ENCODE measurements around the gene EVA1B. TPM values are rescaled to one million over a fixed set of nuclear protein-coding genes. Genes with fewer than 3 reads are reported as not detected.
A peak's percentile ranks its signal among the peaks of the same experiment; 100 is the strongest.

The EVA1B gene
- total and polyA plus RNA-seq, 2 of the 4 experiments (the other 2 are of a cell fraction): 49.8 to 64.6 TPM

GRCh38 chr1:36372617-36373016 is 49.2 kb upstream of the EVA1B start:
- Histone ChIP-seq H3K9me3 (ENCODE audit: control insufficient read depth, insufficient read depth, low read length) (no peaks in the 10 kb centered on the region), H2AFZ (replicated peaks; ENCODE audit: low read length, poor library complexity) (no peak overlapping the region), H3K14ac (replicated peaks; ENCODE audit: low read depth, low read length) (peak overlapping the region; percentile 48), H3K4me1 (ENCODE audit: control insufficient read depth, insufficient read depth, low read length) (peaks cover 25% of the 10 kb centered on the region), H3K27ac (ENCODE audit: insufficient read depth, low read length) (peak overlapping the region; percentile 56), H4K8ac (ENCODE audit: low read depth in 2 of 2, low read length in 2 of 2) (peak overlapping the region; percentile 25 to 26), H2BK120ac (ENCODE audit: low read depth, low read length) (peak overlapping the region; percentile 75), H3K9ac (ENCODE audit: low read depth, low read length) (peak overlapping the region; percentile 32; the same call in 1 of the 2 replicates), H3K4ac (ENCODE audit: low read depth, low read length) (peak overlapping the region; percentile 75), H2AK9ac (replicated peaks; ENCODE audit: low read depth, low read length, poor library complexity) (peak overlapping the region; percentile 98), H2BK5ac (ENCODE audit: low read depth, low read length, poor library complexity, severe bottlenecking) (peak overlapping the region; percentile 93), H3K4me3 (ENCODE audit: insufficient read depth, low read depth, low read length) (no peak overlapping the region), H4K5ac (ENCODE audit: low read depth, low read length) (peak overlapping the region; percentile 24), H3K36me3 (ENCODE audit: control insufficient read depth, insufficient read depth, low read length) (peaks cover 7% of the 10 kb centered on the region), H2BK20ac (ENCODE audit: low read depth, low read length) (peak overlapping the region; percentile 56), H3K23ac (ENCODE audit: low read depth, low read length) (peak overlapping the region; percentile 73), H4K20me1 (ENCODE audit: insufficient read depth, low read length) (peaks cover 27% of the 10 kb centered on the region), H3K27me3 (ENCODE audit: control insufficient read depth, insufficient read depth, low read length) (no peaks in the 10 kb centered on the region), H3K4me2 (ENCODE audit: low read depth, low read length) (no peak overlapping the region), H4K91ac (ENCODE audit: insufficient read depth, low read depth, low read length) (peak overlapping the region; percentile 90), H2BK15ac (ENCODE audit: low read depth, low read length) (peak overlapping the region; percentile 97; the same call in 2 of the 3 replicates), H3K56ac (ENCODE audit: extremely low read depth, insufficient read depth, low read length) (peak overlapping the region; percentile 73; the same call in 1 of the 2 replicates), H2AK5ac (ENCODE audit: low read depth, low read length) (peak overlapping the region; percentile 98), H3K9me1 (ENCODE audit: insufficient read depth, low read length) (peaks cover 11% of the 10 kb centered on the region), H3K18ac (ENCODE audit: low read depth, low read length) (peak overlapping the region; percentile 58; the same call in 1 of the 2 replicates), H3K79me1 (ENCODE audit: low read depth in 1 of 2, low read length in 2 of 2) (peaks cover 0 to 62% of the 10 kb centered on the region in 2 experiments; a peak in 3 of 4 replicates)
- ChIA-PET POLR2A (ENCODE audit: unreplicated experiment) (no interaction called here), CTCF (no interaction called here)
- WGBS, 2 experiments (ENCODE audit: extremely low coverage in 2 of 2, insufficient read length in 1 of 2): no CpG with 5 or more reads among the region's 3 CpGs
- in situ Hi-C loops (cut with MboI; ENCODE audit: low sequenced_read_pairs): no loop called here
- intact Hi-C loops (cut with micrococcal nuclease): no loop called here
- ATAC-seq (ENCODE audit: low read depth) (no peak), DNase-seq (no peak)
- no TSS peak for BruUV-seq (replicated peaks)
- TF ChIP-seq MXI1 (IDR thresholded peaks at IDR 0.05; ENCODE audit: borderline replicate concordance, low read depth, low read length) (no peak), CHD1 (IDR thresholded peaks at IDR 0.05; ENCODE audit: low read depth, low read length) (no peak), RAD21 (IDR thresholded peaks at IDR 0.05; ENCODE audit: low read length) (no peak)
- TF ChIP-seq, protein P1, sequence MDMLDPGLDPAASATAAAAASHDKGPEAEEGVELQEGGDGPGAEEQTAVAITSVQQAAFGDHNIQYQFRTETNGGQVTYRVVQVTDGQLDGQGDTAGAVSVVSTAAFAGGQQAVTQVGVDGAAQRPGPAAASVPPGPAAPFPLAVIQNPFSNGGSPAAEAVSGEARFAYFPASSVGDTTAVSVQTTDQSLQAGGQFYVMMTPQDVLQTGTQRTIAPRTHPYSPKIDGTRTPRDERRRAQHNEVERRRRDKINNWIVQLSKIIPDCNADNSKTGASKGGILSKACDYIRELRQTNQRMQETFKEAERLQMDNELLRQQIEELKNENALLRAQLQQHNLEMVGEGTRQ (IDR thresholded peaks at IDR 0.05; ENCODE audit: low read depth, low read length): no peak
- dilution Hi-C loops (cut with HindIII; ENCODE audit: low sequenced_read_pairs, unreplicated experiment): no loop called here

All from IMR-90 (cell line).